HepG2 (cell line): ENCODE data around the gene UNC13D.

Experiments used
- ELF1 ChIP-seq: sonication (generic); formaldehyde crosslinking; IDR thresholded peaks from 2 replicates; pipeline ENCODE4 v1.4.0; 2020; ENCODE audit warnings: missing genetic modification reagents
- GABPA ChIP-seq, 2 experiments: IDR thresholded peaks; 2 replicates each; pipeline ENCODE4 v1.6.1; 2011 to 2016; ENCODE audit warnings: low read depth in 2 of 2, low read length in 1 of 2, missing biosample characterization in 1 of 2, missing genetic modification characterization in 1 of 2
- PCBP2 ChIP-seq: fragments of 200-400 bp; formaldehyde crosslinking; optimal IDR thresholded peaks from 2 replicates; pipeline ENCODE3; 2018; ENCODE audit warnings: low read length, low read depth; ENCODE audit not compliant: poor library complexity, severe bottlenecking
- TCF12 ChIP-seq, 2 experiments: fragments of 450-650 bp in 1 of 2; sonication (generic) in 1 of 2; formaldehyde crosslinking in 1 of 2; IDR thresholded peaks; 2 replicates each; pipeline versions ENCODE4 v1.6.1 to v1.8.0; 2017 to 2022; ENCODE audit warnings: antibody characterized with exemption in 1 of 2, mild to moderate bottlenecking in 1 of 2, missing genetic modification reagents in 1 of 2, moderate library complexity in 1 of 2
- TP53 ChIP-seq: sonication (generic); formaldehyde crosslinking; conservative IDR thresholded peaks from 2 replicates; pipeline ENCODE4 v1.4.0; 2020; ENCODE audit warnings: missing genetic modification reagents
- ZFAT ChIP-seq: sonication (generic); formaldehyde crosslinking; conservative IDR thresholded peaks from 2 replicates; pipeline ENCODE4 v1.8.1; 2023; ENCODE audit warnings: missing genetic modification reagents, inconsistent platforms
- ZNF282 ChIP-seq: fragments of 450-650 bp; IDR thresholded peaks from 2 replicates; pipeline ENCODE4 v1.6.1; 2018; ENCODE audit not compliant: partially characterized antibody
- ZNF720 ChIP-seq: sonication (generic); formaldehyde crosslinking; IDR thresholded peaks from 2 replicates; pipeline ENCODE4 v1.4.0; 2020; ENCODE audit warnings: missing genetic modification reagents
- TF ChIP-seq, protein P1 (sequence below): sonication (generic); formaldehyde crosslinking; IDR thresholded peaks from 2 replicates; pipeline ENCODE4 v1.4.0; 2020; ENCODE audit warnings: low read depth, mild to moderate bottlenecking, missing genetic modification reagents
- TF ChIP-seq, protein P2 (sequence below): sonication (generic); formaldehyde crosslinking; IDR thresholded peaks from 2 replicates; pipeline ENCODE4 v1.9.0; 2022; ENCODE audit warnings: missing genetic modification reagents, mild to moderate bottlenecking, borderline replicate concordance
- TF ChIP-seq, protein P3 (sequence below): sonication (generic); formaldehyde crosslinking; IDR thresholded peaks from 2 replicates; pipeline ENCODE4 v1.5.1; 2020; ENCODE audit warnings: mild to moderate bottlenecking, missing genetic modification reagents, moderate library complexity

DNA sequence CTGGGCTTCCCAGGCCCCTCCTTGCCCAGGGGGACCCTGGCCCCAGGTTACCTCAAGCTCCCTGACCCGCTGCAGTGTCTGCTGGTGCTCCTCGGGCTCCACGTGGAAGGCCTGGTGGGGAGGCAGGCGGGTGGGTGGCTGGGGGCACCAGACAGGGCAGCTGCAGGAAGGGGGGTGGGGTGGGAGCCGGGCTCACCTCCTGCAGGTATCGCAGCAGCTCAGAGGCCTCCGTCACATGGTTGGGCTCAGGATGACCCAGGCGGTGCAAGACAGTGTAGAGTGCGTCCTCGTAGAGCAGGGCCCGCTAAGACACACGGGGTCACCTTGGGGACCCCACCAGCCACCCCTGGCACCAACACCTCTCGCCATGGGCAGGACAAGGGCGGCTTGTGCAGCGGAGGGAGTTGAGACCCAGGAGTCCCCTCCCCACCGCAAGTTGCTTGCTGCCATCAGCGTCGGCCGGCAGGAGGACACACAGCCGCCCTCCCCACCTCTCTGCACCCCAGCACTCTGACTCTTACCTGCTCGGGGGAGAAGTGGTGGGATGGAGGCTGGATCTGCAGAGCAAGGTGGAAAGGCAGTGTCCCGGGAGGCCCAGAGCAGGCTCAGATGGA is 1.1 kb downstream of the UNC13D start:
- TF ChIP-seq TP53 (CRISPR knock-in tag), result no peak
- no peak for TF ChIP-seq GABPA (IDR thresholded peaks at IDR 0.05; ENCODE audit: low read depth, low read length)
- no peak for TF ChIP-seq GABPA (CRISPR knock-in tag; IDR thresholded peaks at IDR 0.05; ENCODE audit: low read depth)
- no peak for TF ChIP-seq ELF1 (CRISPR knock-in tag)
- TF ChIP-seq ZNF720 (CRISPR knock-in tag), result no peak
- TF ChIP-seq TCF12 (IDR thresholded peaks at IDR 0.05), result no peak
- no peak for TF ChIP-seq TCF12 (CRISPR knock-in tag; IDR thresholded peaks at IDR 0.05)
- no peak for TF ChIP-seq ZNF282
- TF ChIP-seq, protein P1, sequence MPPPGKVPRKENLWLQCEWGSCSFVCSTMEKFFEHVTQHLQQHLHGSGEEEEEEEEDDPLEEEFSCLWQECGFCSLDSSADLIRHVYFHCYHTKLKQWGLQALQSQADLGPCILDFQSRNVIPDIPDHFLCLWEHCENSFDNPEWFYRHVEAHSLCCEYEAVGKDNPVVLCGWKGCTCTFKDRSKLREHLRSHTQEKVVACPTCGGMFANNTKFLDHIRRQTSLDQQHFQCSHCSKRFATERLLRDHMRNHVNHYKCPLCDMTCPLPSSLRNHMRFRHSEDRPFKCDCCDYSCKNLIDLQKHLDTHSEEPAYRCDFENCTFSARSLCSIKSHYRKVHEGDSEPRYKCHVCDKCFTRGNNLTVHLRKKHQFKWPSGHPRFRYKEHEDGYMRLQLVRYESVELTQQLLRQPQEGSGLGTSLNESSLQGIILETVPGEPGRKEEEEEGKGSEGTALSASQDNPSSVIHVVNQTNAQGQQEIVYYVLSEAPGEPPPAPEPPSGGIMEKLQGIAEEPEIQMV (CRISPR knock-in tag), result no peak
- TF ChIP-seq, protein P2, sequence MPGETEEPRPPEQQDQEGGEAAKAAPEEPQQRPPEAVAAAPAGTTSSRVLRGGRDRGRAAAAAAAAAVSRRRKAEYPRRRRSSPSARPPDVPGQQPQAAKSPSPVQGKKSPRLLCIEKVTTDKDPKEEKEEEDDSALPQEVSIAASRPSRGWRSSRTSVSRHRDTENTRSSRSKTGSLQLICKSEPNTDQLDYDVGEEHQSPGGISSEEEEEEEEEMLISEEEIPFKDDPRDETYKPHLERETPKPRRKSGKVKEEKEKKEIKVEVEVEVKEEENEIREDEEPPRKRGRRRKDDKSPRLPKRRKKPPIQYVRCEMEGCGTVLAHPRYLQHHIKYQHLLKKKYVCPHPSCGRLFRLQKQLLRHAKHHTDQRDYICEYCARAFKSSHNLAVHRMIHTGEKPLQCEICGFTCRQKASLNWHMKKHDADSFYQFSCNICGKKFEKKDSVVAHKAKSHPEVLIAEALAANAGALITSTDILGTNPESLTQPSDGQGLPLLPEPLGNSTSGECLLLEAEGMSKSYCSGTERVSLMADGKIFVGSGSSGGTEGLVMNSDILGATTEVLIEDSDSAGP (CRISPR knock-in tag), result no peak
- TF ChIP-seq ZFAT (CRISPR knock-in tag), result no peak
- TF ChIP-seq, protein P3, sequence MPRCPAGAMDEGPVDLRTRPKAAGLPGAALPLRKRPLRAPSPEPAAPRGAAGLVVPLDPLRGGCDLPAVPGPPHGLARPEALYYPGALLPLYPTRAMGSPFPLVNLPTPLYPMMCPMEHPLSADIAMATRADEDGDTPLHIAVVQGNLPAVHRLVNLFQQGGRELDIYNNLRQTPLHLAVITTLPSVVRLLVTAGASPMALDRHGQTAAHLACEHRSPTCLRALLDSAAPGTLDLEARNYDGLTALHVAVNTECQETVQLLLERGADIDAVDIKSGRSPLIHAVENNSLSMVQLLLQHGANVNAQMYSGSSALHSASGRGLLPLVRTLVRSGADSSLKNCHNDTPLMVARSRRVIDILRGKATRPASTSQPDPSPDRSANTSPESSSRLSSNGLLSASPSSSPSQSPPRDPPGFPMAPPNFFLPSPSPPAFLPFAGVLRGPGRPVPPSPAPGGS, result no peak
- TF ChIP-seq PCBP2, result no peak
